22Rv1 (cell line): ENCODE results near the gene DNAH2.

Source experiments
- ZFX ChIP-seq: fragments of 450-650 bp; IDR thresholded peaks from 2 replicates; pipeline ENCODE4 v1.6.1; 2017; ENCODE audit warnings: antibody characterized with exemption, borderline replicate concordance
- TF ChIP-seq, protein P1 (sequence below): fragments of 450-650 bp; IDR thresholded peaks from 2 replicates; pipeline ENCODE4 v1.5.1; 2017; ENCODE audit warnings: mild to moderate bottlenecking

- no peak for TF ChIP-seq ZFX
- TF ChIP-seq, protein P1, sequence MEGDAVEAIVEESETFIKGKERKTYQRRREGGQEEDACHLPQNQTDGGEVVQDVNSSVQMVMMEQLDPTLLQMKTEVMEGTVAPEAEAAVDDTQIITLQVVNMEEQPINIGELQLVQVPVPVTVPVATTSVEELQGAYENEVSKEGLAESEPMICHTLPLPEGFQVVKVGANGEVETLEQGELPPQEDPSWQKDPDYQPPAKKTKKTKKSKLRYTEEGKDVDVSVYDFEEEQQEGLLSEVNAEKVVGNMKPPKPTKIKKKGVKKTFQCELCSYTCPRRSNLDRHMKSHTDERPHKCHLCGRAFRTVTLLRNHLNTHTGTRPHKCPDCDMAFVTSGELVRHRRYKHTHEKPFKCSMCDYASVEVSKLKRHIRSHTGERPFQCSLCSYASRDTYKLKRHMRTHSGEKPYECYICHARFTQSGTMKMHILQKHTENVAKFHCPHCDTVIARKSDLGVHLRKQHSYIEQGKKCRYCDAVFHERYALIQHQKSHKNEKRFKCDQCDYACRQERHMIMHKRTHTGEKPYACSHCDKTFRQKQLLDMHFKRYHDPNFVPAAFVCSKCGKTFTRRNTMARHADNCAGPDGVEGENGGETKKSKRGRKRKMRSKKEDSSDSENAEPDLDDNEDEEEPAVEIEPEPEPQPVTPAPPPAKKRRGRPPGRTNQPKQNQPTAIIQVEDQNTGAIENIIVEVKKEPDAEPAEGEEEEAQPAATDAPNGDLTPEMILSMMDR: no peak
These were observed 131.2 kb downstream of the DNAH2 start for GRCh38 chr17:7848739-7849129.
